Stimulated activated CD4-positive, alpha-beta T cell treated with anti-CD3 and anti-CD28 coated beads, Interleukin-2, amount 100 ng/mL, for 4 hours (primary cell): ENCODE data around the gene EID1.
"Not testable (repeated sequence)": the region's sequence is repeated elsewhere in the genome, so short reads cannot be mapped to it uniquely, and the experiment has no call there.

Experiments used
- DNase-seq: peaks from one replicate; pipeline ENCODE4 v3.0.0-alpha.2; 2020; ENCODE audit warnings: low read depth

Gene EID1

DNA sequence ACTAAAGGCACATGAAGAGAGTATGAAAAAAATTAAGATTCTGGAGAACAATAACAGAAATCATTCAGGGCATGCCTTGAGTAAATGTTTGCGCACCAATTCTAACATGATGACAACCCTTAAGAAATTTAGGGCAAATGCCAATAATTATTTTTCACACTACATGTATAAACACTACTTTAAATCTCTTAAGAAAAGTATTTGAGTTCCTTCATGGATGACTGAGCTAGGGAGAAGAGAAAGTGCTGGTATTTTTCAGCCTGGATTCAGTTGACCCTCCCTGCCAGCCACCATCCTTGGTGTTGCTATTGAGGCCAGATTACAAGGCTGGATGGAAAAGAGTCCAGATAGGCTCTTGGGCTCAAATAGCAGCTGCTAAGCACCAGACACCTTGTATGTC lies 8.0 kb upstream of the EID1 start:
- no peak for DNase-seq

GRCh38 chr15:48871542-48871941 lies 6.4 kb upstream of the EID1 start:
- no peak for DNase-seq

GRCh38 chr15:48872632-48873031 lies 5.3 kb upstream of the EID1 start:
- DNase-seq: no peak

- DNase-seq: no peak
Observed at GRCh38 chr15:48875241-48875960, 2.5 kb upstream of the EID1 start.

GRCh38 chr15:48876057-48876456 lies 1.9 kb upstream of the EID1 start:
- DNase-seq: no peak

GRCh38 chr15:48880070-48880634 lies 2.2 kb downstream of the EID1 start:
- no peak for DNase-seq

DNA sequence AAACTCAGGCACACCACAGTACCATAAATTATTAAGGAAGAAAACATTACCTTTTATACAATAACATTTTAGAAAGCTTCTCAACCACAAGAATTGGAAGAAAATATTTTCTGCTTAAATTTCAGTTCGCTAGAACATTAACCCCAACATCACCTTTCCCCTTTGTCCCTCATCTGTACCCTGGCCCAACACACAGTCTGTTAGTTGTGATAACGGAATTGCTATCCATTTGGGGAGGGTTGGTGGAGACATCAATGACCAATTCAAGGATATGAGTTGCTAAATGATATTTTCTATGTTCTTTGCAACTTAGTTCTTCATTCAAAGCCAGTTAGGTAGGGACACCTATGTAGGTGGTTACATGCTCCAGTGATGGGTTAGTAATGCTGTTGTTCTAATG lies 5.8 kb downstream of the EID1 start:
- no peak for DNase-seq

GRCh38 chr15:48887144-48887543 lies 9.2 kb downstream of the EID1 start:
- no peak for DNase-seq

DNA sequence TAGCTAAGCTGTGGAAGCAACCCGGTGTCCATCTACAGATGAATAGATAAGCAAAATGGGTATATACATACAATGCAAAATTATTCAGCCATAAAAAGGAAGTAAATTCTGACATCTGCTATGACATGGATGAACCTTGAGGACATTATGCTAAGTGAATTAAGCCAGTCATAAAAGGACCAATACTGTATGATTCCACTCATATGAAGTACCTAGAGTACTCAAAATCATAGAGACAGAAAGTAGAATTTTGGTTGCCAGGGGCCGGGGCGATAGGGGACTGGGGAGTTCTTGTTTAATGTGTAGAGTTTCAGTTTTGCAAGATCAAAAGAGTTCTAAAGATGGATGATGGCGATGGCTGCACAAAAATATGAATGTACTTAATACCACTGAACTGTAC lies 10.3 kb downstream of the EID1 start:
- no peak for DNase-seq

- no peak for DNase-seq
Observed at GRCh38 chr15:48888836-48889235, 10.9 kb downstream of the EID1 start.

GRCh38 chr15:48889925-48890324 lies 12.0 kb downstream of the EID1 start:
- no peak for DNase-seq

DNA sequence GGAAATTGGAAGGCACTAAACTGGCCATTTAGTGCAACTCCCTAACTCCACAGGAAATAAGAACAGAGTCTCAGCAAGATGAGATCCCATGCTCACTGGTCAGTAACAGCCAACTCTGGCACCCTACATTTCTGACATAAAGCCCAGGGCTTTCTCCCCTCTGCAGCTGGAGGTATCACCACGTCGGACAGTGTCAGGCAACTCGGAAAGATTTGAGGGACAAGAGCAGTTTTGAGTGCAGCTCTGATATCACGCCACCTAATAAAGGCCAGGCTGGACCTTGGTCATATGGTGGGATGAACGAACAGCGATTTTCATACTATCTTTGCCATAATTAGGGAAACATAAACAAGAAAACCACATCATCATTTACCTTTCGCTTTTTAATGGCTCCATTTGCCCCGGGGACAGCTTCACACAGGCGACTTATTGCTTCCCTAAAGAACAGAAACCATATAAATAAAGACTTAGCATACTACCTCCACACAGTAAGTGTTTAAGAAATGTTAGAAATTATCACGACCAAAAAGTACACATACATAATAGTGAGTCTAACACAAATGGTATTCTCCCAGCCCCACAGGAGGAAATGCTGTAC lies 12.5 kb downstream of the EID1 start:
- DNase-seq: no peak

DNA sequence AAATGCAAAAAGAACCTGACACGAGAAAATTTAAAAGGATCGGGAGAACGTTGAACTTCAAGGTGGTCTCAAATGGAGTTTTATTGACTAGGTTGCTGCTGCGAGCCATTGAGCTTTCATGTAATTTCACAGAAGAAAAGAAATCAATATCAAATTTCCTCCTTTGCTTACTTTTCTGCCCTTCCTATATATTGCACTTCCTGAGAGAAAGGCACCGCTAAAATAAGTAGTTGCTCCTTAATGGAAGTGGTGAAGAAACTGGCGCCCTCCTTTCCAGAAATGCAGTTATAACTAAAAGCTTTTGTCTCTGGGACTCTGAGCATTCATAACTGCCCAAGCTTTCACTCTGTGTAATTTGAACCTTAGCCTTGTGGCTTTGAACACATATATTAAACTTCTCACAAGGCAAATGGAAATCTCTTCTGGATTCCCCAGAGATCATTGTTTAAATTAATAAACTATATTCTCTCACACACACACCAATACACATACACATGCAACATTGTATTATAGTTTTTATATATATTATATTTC lies 13.4 kb downstream of the EID1 start:
- DNase-seq: no peak

DNA sequence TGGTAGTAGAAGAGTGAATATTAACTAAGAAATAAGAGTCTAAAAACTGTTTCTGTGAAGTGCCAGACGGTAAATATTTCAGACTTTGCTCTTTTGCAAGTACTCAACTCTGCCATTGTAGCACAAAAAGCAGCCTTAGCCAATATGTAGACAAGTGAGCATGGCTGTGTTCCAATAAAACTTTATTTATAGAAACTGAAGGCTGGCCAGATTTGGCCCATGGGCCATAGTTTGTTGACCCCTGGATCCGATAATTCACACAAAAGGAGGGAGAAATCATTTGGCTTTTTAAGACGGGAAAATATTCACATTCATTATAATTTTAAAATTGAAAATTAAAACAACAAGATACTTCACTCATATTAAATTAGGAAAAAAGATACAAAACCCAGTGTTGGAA lies 15.4 kb downstream of the EID1 start:
- DNase-seq: no peak

DNA sequence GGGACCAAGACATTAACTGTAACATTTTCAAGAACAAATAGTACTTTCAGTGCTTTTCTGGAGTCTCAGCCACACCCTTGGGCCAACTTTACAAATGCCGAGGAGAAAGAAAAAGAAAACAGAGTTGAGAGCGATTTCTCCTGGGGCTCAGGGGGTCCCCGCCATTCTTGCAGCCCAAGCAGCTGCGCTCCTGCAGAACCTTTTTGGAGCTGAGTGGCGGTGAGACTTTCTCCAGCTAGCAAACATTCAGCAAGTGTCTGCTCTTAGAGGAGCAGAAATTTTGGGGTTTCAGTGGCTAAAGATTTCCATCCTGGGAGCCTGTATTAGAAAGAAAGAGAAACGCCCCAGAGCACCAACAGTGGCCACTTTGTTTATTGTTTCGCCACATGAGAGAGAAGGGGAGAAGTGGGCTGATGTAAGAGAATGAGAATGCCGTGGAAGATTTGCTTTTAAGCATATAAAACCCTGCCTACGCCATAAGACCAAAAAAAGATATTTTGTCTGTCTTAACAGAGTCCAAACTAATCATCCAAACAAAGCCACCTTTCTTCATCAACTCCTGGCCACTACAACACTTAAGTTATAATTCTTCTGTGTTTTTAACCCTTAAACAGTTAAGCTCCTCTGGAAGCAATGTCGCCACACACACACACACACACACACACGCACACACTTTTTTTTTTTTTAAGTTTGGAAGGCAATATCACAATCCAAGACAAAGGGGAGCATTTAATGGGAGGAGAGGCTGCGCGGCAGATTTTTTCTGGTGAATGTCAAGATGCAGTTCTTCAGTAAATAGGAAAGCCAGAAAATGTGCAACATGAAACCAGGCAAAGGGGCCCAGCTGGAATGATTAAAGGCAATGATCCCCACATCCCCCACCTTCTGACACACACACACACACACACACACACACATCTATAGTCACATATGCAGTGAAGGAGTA lies 19.2 kb downstream of the EID1 start:
- DNase-seq: no peak

GRCh38 chr15:48898032-48898431 lies 20.1 kb downstream of the EID1 start:
- DNase-seq: no peak

DNA sequence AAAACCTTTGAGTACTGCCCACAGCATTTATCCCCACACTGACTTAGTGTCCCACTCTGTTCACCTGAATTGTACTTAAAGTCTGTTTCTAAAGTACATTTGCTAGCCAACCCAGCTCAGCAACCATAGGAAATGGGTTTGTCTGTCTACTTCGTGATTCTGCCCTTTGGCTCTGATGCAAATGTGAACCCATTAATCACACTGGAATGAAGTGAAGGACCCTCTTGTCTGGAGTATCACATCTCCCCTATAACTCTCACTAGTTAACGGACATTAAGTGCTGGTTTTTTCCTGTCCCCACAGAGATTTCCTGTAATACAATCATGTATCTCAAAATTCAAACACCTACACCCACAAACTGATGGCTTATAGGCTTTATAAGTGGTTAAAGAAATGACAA lies 20.5 kb downstream of the EID1 start:
- DNase-seq: no peak

- DNase-seq: no peak
Observed at GRCh38 chr15:48899793-48900192, 21.9 kb downstream of the EID1 start.

- DNase-seq: no peak
Observed at GRCh38 chr15:48904758-48905157, 26.8 kb downstream of the EID1 start.

DNA sequence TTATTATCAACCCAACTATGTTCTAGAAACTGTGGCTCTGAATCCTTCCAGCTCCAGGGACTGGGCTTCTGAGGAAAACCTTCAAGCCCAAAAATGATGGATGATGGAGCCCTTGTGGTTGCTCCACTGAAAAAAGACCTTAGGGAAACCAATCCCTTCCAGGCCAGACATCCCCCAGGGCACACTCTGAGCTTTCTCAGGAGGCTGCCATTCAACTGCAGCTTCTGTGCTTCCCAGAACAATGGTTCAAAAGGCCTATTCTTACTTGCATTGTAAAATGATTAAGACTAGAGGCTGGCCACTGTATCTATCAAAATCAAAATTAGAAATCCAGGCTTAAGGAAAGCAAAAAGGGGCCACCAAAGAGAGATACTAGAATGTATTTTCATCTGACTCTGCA lies 27.3 kb downstream of the EID1 start:
- no peak for DNase-seq

GRCh38 chr15:48905847-48906246 lies 27.9 kb downstream of the EID1 start:
- DNase-seq: no peak

- not testable (repeated sequence) for DNase-seq
Observed at GRCh38 chr15:48909313-48909712, 31.4 kb downstream of the EID1 start.
